GM23248 (cell line): ENCODE results near the gene GGA2. TPM values are rescaled to one million over a fixed set of nuclear protein-coding genes. Genes with fewer than 3 reads are reported as not detected.

Experiments used
- DNase-seq: peaks from one replicate; pipeline ENCODE4 v3.0.0-alpha.2; 2015
- H2AFZ ChIP-seq: fragments of 200-600 bp; sonication (generic); 2 replicates; pipeline ENCODE4 v1.6.1; 2016; ENCODE audit warnings: antibody characterized with exemption
- H3F3A ChIP-seq: fragments of 200-600 bp; sonication (generic); 2 replicates; pipeline ENCODE4 v1.6.1; 2016; ENCODE audit warnings: mild to moderate bottlenecking, antibody characterized with exemption, mixed run types; ENCODE audit not compliant: insufficient read depth
- H3K27ac ChIP-seq: fragments of 200-600 bp; sonication (generic); 2 replicates; pipeline ENCODE4 v1.5.1; 2016; ENCODE audit warnings: mild to moderate bottlenecking
- H3K27me3 ChIP-seq: fragments of 200-600 bp; sonication (generic); replicated peaks from 2 replicates; pipeline ENCODE4 v1.6.1; 2016; ENCODE audit warnings: mild to moderate bottlenecking; ENCODE audit not compliant: insufficient read depth
- H3K36me3 ChIP-seq: fragments of 200-600 bp; sonication (generic); 2 replicates; pipeline ENCODE4 v1.6.1; 2016; ENCODE audit warnings: low read depth, mild to moderate bottlenecking
- H3K4me1 ChIP-seq: fragments of 200-600 bp; sonication (generic); 2 replicates; pipeline ENCODE4 v1.6.1; 2016; ENCODE audit warnings: mild to moderate bottlenecking; ENCODE audit not compliant: insufficient read depth
- H3K4me2 ChIP-seq: fragments of 200-600 bp; sonication (generic); one replicate; pipeline ENCODE4 v1.6.1; 2016; ENCODE audit warnings: mild to moderate bottlenecking; ENCODE audit not compliant: unreplicated experiment
- H3K4me3 ChIP-seq: fragments of 200-600 bp; sonication (generic); 2 replicates; pipeline ENCODE4 v1.5.1; 2016; ENCODE audit warnings: mild to moderate bottlenecking
- H3K79me2 ChIP-seq: fragments of 200-600 bp; sonication (generic); 2 replicates; pipeline ENCODE4 v1.6.1; 2016; ENCODE audit warnings: mild to moderate bottlenecking; ENCODE audit not compliant: insufficient read depth
- H3K9ac ChIP-seq: fragments of 200-600 bp; sonication (generic); 2 replicates; pipeline ENCODE4 v1.6.1; 2016; ENCODE audit warnings: mild to moderate bottlenecking
- H3K9me2 ChIP-seq: fragments of 200-600 bp; sonication (generic); 2 replicates; pipeline ENCODE4 v1.6.1; 2016; ENCODE audit warnings: mixed run types, mild to moderate bottlenecking, moderate library complexity; ENCODE audit not compliant: insufficient read depth
- H3K9me3 ChIP-seq: fragments of 200-600 bp; sonication (generic); one replicate; pipeline ENCODE4 v1.6.1; 2017; ENCODE audit warnings: low read depth
- H4K20me1 ChIP-seq: fragments of 200-600 bp; sonication (generic); 2 replicates; pipeline ENCODE4 v1.6.0; 2016; ENCODE audit not compliant: insufficient read depth
- EZH2 ChIP-seq: fragments of 200-600 bp; sonication (generic); IDR thresholded peaks from 2 replicates; pipeline ENCODE4 v1.6.1; 2018; ENCODE audit warnings: antibody characterized with exemption, mild to moderate bottlenecking; ENCODE audit not compliant: insufficient read depth, poor library complexity, severe bottlenecking
- EZH2phosphoT487 ChIP-seq: fragments of 200-600 bp; sonication (generic); IDR thresholded peaks from 2 replicates; pipeline ENCODE4 v1.6.1; 2018; ENCODE audit warnings: antibody characterized with exemption, moderate library complexity, mild to moderate bottlenecking, low read depth; ENCODE audit not compliant: insufficient read depth
- WGBS, 2 experiments: methylation state at CpG; one replicate each; pipeline ENCODE4 v1.1.6; 2015 to 2017; ENCODE audit warnings: low lambda C conversion rate in 2 of 2, low coverage in 1 of 2; ENCODE audit errors: missing lambda C conversion rate in 2 of 2; 5-methylcytosine and 5-hydroxymethylcytosine counted together
- in situ Hi-C: fragments of 300-500 bp; cut with MboI; formaldehyde crosslinking; loops from 2 replicates; pipeline ENCODE4 v1.15.0; 2020
- polyA plus RNA-seq: library from polyadenylated mRNA; unstranded; fragments of >200 nt; fragmentation: Nextera tagmentation; extraction: Ambion mirVana; gene quantifications from 2 replicates; pipeline ENCODE4 v1.2.1, GENCODE V29; 2016
- total RNA-seq: library from RNA; depleted of rRNA; stranded (reverse); fragments of >200 nt; shearing (Covaris generic); gene quantifications from 2 replicates; pipeline ENCODE4 v1.2.3, GENCODE V29; 2014

The GGA2 gene
- total and polyA plus RNA-seq, 2 experiments from 2014 or later = 9.6 to 17.7 TPM

- TF ChIP-seq EZH2 (no peak), EZH2phosphoT487 (no peak)
- Histone ChIP-seq H4K20me1 (no peaks in the 10 kb centered on the region), H2AFZ (no peak overlapping the region), H3K4me2 (no peak overlapping the region), H3K9me3 (no peaks in the 10 kb centered on the region), H3K36me3 (peaks cover 32% of the 10 kb centered on the region; the same call in 1 of the 2 replicates), H3F3A (peaks cover 10% of the 10 kb centered on the region; the same call in 1 of the 2 replicates), H3K9me2 (no peaks in the 10 kb centered on the region), H3K4me3 (no peak overlapping the region), H3K9ac (no peak overlapping the region), H3K27ac (peak overlapping the region; percentile 27; the same call in 1 of the 2 replicates), H3K79me2 (no peaks in the 10 kb centered on the region), H3K27me3 (no peaks in the 10 kb centered on the region), H3K4me1 (peaks cover 27% of the 10 kb centered on the region)
- in situ Hi-C loops = no loop called here
- WGBS, 2 experiments = 91 to 93% methylated on average over 19 of the region's 19 CpGs
- DNase-seq = peak; percentile 55
Measured at GRCh38 chr16:23534868-23535860, 24.9 kb upstream of the GGA2 start.

GRCh38 chr16:23532448-23532847 is 22.2 kb upstream of the GGA2 start:
- Histone ChIP-seq H4K20me1 (no peaks in the 10 kb centered on the region), H3K4me3 (no peak overlapping the region), H3K4me1 (peaks cover 15% of the 10 kb centered on the region), H3K27ac (no peak overlapping the region), H3K79me2 (no peaks in the 10 kb centered on the region), H3K27me3 (no peaks in the 10 kb centered on the region), H2AFZ (no peak overlapping the region), H3K9me3 (no peaks in the 10 kb centered on the region), H3K4me2 (no peak overlapping the region), H3F3A (peaks cover 10% of the 10 kb centered on the region; the same call in 1 of the 2 replicates), H3K9me2 (no peaks in the 10 kb centered on the region), H3K36me3 (peaks cover 42% of the 10 kb centered on the region; the same call in 1 of the 2 replicates), H3K9ac (no peak overlapping the region)
- in situ Hi-C loops = no loop called here
- no peak for DNase-seq
- 94 to 100% methylated on average over 1 of the region's 1 CpG for WGBS, 2 experiments
- TF ChIP-seq EZH2 = no peak
- no peak for TF ChIP-seq EZH2phosphoT487

DNA sequence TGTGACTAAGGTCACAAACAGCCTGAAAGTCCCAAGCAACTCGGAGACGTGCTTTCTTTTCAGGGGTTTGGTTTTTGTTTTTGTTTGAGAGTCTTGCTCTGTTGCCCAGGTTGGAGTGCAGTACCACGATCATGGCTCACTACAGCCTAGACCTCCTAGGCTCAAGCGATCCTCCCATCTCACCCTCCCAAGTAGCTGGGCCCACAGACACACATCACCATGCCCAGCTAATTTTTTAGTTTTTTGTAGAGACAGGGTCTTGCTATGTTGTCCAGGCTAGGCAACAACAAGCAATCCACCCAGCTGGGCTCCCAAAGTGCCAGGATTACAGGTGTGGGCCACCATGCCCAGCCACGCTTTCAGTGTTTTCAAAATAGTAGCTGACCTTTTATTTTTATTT is 19.8 kb upstream of the GGA2 start:
- no peak for DNase-seq
- TF ChIP-seq EZH2phosphoT487 (no peak), EZH2 (no peak)
- Histone ChIP-seq H3K4me3 (no peak overlapping the region), H3K4me1 (peaks cover under 1% of the 10 kb centered on the region), H4K20me1 (no peaks in the 10 kb centered on the region), H3K4me2 (no peak overlapping the region), H3K36me3 (peaks cover 49% of the 10 kb centered on the region; the same call in 1 of the 2 replicates), H3F3A (no peaks in the 10 kb centered on the region), H3K9me2 (no peaks in the 10 kb centered on the region), H3K27me3 (no peaks in the 10 kb centered on the region), H3K9me3 (no peaks in the 10 kb centered on the region), H3K79me2 (no peaks in the 10 kb centered on the region), H3K27ac (no peak overlapping the region), H3K9ac (no peak overlapping the region), H2AFZ (no peak overlapping the region)
- in situ Hi-C loops = no loop called here
- 87 to 93% methylated on average over 5 of the region's 5 CpGs for WGBS, 2 experiments

DNA sequence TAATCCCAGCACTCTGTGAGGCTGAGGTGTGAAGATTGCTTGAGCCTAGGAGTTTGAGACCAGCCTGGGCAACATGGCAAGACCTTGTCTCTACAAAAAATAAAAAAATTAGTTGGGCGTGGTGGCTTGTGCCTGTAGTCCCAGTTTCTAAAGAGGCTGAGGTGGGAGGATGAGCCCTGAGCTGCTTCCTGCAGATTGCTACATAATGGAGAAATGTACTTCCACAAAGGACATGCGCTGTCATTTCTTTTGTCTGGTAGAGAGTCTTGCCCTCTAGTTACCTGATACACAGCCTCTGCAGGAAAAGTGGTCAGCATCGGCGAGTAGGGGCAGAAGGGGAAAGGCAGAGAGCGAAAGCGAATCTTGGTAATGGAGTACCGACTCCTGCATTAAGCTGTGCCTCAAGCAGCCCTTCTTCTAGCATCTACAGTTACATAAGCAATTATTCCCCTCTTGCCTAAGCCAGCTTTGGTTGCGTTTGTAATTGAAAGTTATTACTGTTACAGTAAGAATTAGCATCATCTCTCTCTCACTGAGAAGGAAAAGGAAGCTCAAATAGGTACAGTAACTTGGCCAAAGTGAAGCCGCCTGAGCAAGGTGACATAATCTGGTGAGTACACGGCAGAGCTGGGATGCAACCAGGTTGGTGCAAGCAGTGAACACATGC is 18.5 kb upstream of the GGA2 start:
- no peak for DNase-seq
- Histone ChIP-seq H3K27ac (no peak overlapping the region), H3K79me2 (no peaks in the 10 kb centered on the region), H3K9ac (no peak overlapping the region), H3F3A (no peaks in the 10 kb centered on the region), H3K4me3 (no peak overlapping the region), H3K9me2 (no peaks in the 10 kb centered on the region), H3K9me3 (no peaks in the 10 kb centered on the region), H3K4me1 (no peaks in the 10 kb centered on the region), H3K27me3 (no peaks in the 10 kb centered on the region), H4K20me1 (no peaks in the 10 kb centered on the region), H3K4me2 (no peak overlapping the region), H3K36me3 (peaks cover 43% of the 10 kb centered on the region; the same call in 1 of the 2 replicates), H2AFZ (no peak overlapping the region)
- 95 to 97% methylated on average over 10 of the region's 10 CpGs for WGBS, 2 experiments
- in situ Hi-C loops = no loop called here
- no peak for TF ChIP-seq EZH2phosphoT487
